HFFc6 (cell line): Measurements from ENCODE around the gene EVC. TPM values are rescaled to one million over a fixed set of nuclear protein-coding genes. Genes with fewer than 3 reads are reported as not detected.
A peak's percentile ranks its signal among the peaks of the same experiment; 100 is the strongest.

ENCODE experiments used
- DNase-seq: peaks from one replicate; pipeline ENCODE4 v3.0.0-alpha.2; 2018
- H3K27ac Mint-ChIP-seq: 2 replicates; pipeline ENCODE4 v1.8.0; 2020; ENCODE audit warnings: mild to moderate bottlenecking, mixed read lengths
- H3K27me3 Mint-ChIP-seq: 2 replicates; pipeline ENCODE4 v1.8.0; 2021; ENCODE audit warnings: mild to moderate bottlenecking, moderate library complexity, mixed read lengths; ENCODE audit not compliant: insufficient read depth
- H3K36me3 Mint-ChIP-seq: 2 replicates; pipeline ENCODE4 v1.8.0; 2021; ENCODE audit warnings: low read depth, mixed read lengths
- H3K4me1 Mint-ChIP-seq: 2 replicates; pipeline ENCODE4 v1.8.0; 2020; ENCODE audit warnings: low read depth, mixed read lengths
- H3K4me3 Mint-ChIP-seq: 2 replicates; pipeline ENCODE4 v1.8.0; 2020; ENCODE audit warnings: mild to moderate bottlenecking, moderate library complexity, mixed read lengths
- H3K9me3 Mint-ChIP-seq: 2 replicates; pipeline ENCODE4 v1.8.0; 2020; ENCODE audit warnings: mild to moderate bottlenecking, mixed read lengths
- total RNA-seq, 6 experiments: library from RNA; stranded (reverse); fragmentation: NEBNext Ultra II Directional; extraction: Animal tissue kit (Norgen Biotek cat#: 25700); gene quantifications; 2 replicates in 1 of 6; 3 replicates in 5 of 6; pipeline ENCODE4 v1.2.3, GENCODE V29; 2021
- TF ChIP-seq, protein P1 (sequence below): fragments of 200-600 bp; sonication (generic); IDR thresholded peaks from 2 replicates; pipeline ENCODE4 v1.5.0; 2021; ENCODE audit warnings: antibody characterized with exemption, mild to moderate bottlenecking

EVC gene
- total RNA-seq, 6 experiments from 2014 or later = 30.7 to 40.9 (median 33.7) TPM

DNA sequence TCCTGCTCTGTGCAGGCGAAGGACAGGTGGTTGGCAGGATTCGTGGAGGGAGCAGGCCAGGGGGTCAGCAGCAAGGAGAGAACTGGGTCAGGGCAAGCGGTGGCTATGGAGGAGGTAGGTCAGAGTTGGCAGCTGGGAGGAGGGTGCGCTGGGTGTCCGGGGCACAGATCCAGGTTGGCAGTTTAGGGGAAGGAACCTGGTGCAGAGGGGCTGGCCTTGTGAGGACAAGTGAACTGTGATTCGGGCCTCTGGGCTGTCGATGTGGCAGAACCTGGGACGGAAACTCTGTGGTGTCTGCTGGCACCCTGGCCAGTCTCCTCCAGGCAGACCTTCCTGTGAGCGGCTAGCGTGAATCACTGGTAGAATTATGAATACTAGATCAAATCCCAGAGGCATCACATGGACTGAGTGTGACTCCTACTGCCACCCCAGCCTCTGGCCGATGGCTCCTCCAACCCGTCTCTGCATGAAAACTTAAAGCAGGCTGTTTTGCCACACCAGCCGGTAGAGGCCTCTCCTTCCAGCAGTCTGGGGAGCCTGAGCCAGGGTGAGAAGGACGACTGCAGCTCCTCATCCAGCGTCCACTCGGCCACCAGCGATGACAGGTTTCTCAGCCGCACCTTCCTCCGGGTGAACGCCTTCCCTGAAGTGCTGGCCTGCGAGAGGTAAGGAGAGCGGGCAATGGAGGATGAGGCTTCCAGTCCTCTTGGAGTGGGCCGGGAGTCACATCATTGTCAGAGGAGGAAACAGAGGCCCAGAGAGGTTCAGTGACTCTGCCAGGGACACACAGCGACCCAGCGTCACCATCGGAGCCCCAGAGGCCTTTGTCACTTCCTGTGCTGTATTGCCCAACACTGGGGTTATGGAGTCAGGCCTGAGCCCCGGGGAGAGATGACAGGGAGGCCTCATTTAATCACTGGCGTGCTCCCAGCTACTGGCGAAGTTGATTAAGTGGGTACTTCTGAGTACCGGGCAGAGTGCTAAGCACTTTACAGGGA, 20.3 kb downstream of the EVC start:
- Mint-ChIP-seq H3K4me3 (no peak overlapping the region), H3K9me3 (0 out of 2 replicates have a peak, but pooled peaks cover under 1% of the 10 kb centered on the region), H3K36me3 (peaks cover 29% of the 10 kb centered on the region), H3K4me1 (peaks cover 12% of the 10 kb centered on the region), H3K27ac (peak overlapping the region; percentile 44; the same call in 1 of the 2 replicates), H3K27me3 (peaks cover 2% of the 10 kb centered on the region)
- no peak for DNase-seq
- TF ChIP-seq, protein P1, sequence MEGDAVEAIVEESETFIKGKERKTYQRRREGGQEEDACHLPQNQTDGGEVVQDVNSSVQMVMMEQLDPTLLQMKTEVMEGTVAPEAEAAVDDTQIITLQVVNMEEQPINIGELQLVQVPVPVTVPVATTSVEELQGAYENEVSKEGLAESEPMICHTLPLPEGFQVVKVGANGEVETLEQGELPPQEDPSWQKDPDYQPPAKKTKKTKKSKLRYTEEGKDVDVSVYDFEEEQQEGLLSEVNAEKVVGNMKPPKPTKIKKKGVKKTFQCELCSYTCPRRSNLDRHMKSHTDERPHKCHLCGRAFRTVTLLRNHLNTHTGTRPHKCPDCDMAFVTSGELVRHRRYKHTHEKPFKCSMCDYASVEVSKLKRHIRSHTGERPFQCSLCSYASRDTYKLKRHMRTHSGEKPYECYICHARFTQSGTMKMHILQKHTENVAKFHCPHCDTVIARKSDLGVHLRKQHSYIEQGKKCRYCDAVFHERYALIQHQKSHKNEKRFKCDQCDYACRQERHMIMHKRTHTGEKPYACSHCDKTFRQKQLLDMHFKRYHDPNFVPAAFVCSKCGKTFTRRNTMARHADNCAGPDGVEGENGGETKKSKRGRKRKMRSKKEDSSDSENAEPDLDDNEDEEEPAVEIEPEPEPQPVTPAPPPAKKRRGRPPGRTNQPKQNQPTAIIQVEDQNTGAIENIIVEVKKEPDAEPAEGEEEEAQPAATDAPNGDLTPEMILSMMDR = no peak

DNA sequence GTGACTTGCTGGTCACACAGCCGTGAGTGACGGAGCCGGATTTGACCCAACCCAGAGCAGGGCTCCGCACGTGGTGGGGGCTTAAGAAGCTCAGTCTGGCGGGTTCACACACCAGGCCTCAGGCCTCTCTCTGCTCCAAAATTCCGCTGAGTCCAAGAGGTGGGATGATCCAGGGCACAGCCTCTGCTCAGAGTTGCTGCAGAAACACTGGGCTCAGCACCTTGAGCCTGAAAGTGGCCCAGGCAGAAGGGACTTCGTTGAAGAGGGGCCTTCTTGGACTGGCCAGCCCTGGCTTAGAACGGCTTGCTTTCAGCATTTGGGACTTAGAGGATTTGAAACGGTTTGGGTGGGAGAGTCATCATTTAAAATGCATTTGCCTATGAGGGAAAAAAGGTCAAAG, 21.2 kb downstream of the EVC start:
- no peaks in the 10 kb centered on the region for H3K9me3 Mint-ChIP-seq
- TF ChIP-seq, protein P1 = no peak

DNA sequence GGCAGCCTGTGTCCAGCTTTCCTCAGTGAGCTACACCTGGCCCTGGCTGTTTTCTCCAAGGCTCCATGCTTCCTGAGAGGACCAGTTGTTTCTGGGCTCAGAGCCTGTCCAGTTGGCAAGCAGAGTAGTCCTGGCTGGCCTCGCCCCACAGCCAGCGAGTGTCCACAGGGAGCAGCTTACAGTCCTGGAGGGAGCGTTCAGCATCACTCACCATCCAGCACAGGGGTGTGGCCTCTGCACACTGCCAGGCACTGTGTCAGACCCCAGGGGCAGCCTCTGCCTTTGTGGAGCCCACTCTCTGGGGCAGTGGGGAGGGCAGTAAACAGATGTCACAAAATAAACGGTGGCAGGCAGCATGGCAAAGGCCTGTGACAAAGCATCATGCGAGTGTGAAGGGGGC, 23.9 kb downstream of the EVC start:
- TF ChIP-seq, protein P1 = no peak
- no peak for DNase-seq
- Mint-ChIP-seq H3K4me3 (no peak overlapping the region), H3K36me3 (peaks cover 38% of the 10 kb centered on the region), H3K27me3 (no peaks in the 10 kb centered on the region; the same call in 1 of the 2 replicates), H3K9me3 (no peaks in the 10 kb centered on the region), H3K4me1 (peaks cover 9% of the 10 kb centered on the region), H3K27ac (no peak overlapping the region)

More for the DNA sequence above, 21.2 kb downstream of the EVC start:
- peaks cover 35% of the 10 kb centered on the region for H3K36me3 Mint-ChIP-seq
- no peak overlapping the region for H3K4me3 Mint-ChIP-seq
- H3K4me1 Mint-ChIP-seq = peaks cover 12% of the 10 kb centered on the region
- H3K27ac Mint-ChIP-seq = no peak overlapping the region
- no peak for DNase-seq
- H3K27me3 Mint-ChIP-seq = peaks cover 2% of the 10 kb centered on the region

DNA sequence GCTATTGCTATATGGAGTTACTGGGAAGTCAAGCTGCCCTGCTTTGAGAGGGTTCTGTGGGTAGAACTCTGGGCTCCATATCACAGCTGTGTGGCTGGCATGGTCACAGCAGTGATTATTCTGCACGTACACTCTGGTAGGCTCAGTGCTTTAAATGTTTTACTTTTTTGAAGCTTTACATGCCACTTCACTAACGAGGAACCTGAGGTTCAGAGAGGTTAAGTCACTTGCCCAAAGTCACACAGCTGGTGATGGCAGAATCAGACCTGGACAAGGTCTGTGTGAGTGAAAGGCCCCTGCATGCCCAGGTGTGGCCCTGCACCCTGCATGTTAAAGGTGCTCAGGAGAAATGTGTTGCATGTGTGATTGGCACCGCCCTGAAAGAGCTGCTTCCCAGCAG, 24.5 kb downstream of the EVC start:
- Mint-ChIP-seq H3K4me3 (no peak overlapping the region), H3K27ac (no peak overlapping the region; the same call in 1 of the 2 replicates), H3K9me3 (no peaks in the 10 kb centered on the region), H3K4me1 (peaks cover 9% of the 10 kb centered on the region), H3K27me3 (no peaks in the 10 kb centered on the region; the same call in 1 of the 2 replicates), H3K36me3 (peaks cover 39% of the 10 kb centered on the region)
- no peak for DNase-seq
- TF ChIP-seq, protein P1 = no peak

DNA sequence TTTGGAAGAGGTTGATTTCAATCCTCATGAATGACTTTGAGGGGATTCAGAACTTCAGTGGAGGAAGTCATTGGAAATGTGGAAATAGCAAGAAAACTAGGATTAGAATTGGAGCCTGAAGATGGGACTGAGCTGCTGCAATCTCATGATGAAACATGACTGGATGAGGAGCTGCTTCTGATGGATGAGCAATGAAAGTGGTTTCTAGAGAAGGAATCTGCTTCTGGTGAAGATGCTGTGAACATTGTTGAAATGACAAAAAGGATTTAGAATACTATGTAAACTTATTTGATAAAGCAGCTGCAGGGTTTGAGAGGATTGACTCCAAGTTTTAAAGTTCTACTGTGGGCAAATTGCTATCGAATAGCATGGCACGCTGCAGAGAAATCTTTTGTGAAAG, 27.1 kb downstream of the EVC start:
- no peak for DNase-seq

More for the DNA sequence above, 27.1 kb downstream of the EVC start:
- TF ChIP-seq, protein P1 = no peak
- Mint-ChIP-seq H3K4me1 (peaks cover 9% of the 10 kb centered on the region), H3K27ac (peak overlapping the region; percentile 19; the same call in 1 of the 2 replicates), H3K27me3 (no peaks in the 10 kb centered on the region; the same call in 1 of the 2 replicates), H3K36me3 (peaks cover 37% of the 10 kb centered on the region), H3K4me3 (no peak overlapping the region), H3K9me3 (no peaks in the 10 kb centered on the region)
